ENCODE results near the gene RPL22L1.
"Not testable (repeated sequence)": the region's sequence is repeated elsewhere in the genome, so short reads cannot be mapped to it uniquely, and the experiment has no call there.

RPL22L1 gene

GRCh38 chr3:170869645-170870593 is at the start of gene RPL22L1:
Gene RPL22L1 (minus strand): TSS chr3:170870195. CDS start chr3:170870167, 28 bp downstream.
- peak; percentile 86 for DNase-seq (ENCODE audit: low spot score)

DNA sequence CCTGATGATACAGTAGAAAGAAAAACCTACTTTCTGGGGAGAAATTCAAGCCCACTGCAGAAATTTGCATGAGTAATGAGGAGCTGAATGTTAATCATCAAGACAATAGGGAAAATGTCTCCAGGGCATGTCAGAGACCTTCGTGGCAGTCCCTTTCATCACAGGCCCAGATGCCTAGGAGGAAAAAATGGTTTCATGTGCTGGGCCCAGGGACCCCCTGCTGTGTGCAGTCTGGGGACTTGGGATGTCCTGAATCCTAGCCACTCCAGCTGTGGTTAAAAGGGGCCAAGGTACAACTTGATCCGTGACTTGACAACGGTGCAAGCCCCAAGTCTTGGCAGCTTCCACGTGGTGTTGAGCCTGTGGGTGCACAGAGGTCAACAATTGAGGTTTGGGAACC is 48.7 kb upstream of the RPL22L1 start:
- no peak for DNase-seq (ENCODE audit: low spot score)

- no peak for DNase-seq (ENCODE audit: low spot score)
These were observed 44.7 kb upstream of the RPL22L1 start for GRCh38 chr3:170914690-170915089.

- DNase-seq (ENCODE audit: low spot score) = no peak
These were observed 44.2 kb upstream of the RPL22L1 start for GRCh38 chr3:170914212-170914611.

GRCh38 chr3:170911051-170911450 is 41.1 kb upstream of the RPL22L1 start:
- no peak for DNase-seq (ENCODE audit: low spot score)

- no peak for DNase-seq (ENCODE audit: low spot score)
These were observed 40.5 kb upstream of the RPL22L1 start for GRCh38 chr3:170910542-170910941.

DNA sequence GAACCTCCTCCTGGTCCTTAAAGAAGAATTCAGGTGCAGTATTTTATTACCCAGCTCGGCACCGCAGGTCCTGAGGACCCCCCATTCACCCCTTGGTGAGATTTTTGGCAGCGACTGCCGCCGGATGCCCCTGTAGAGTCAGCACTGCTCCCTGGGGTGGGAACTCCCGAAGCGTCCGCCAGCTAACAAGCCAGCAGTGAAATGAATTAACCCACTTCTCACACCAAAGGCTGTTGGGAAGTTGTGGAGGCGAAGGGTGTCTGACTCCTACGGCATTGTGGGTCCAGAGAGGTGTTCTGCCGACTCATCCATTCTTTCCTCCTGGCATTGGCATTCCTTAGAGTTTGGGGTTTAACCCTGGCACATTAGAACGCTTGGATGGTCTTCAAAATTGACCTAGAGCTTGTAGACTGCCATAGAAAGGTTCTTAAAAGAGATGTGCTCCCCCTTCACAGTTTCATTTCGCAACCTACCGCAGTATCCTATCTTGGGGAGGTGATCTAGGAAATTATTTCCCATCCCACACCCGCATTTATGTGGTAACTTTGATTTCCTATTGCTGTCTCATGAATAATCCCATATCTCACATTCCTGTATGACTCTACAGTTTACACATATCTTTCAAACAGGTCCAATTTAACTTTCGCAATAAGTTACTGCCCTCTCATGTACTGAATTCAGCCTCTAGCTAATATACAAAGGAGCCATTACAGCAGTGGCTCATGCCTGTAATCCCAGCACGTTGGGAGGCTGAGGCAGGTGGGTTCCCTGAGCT is 39.3 kb upstream of the RPL22L1 start:
- DNase-seq (ENCODE audit: low spot score) = peak; percentile 2

DNA sequence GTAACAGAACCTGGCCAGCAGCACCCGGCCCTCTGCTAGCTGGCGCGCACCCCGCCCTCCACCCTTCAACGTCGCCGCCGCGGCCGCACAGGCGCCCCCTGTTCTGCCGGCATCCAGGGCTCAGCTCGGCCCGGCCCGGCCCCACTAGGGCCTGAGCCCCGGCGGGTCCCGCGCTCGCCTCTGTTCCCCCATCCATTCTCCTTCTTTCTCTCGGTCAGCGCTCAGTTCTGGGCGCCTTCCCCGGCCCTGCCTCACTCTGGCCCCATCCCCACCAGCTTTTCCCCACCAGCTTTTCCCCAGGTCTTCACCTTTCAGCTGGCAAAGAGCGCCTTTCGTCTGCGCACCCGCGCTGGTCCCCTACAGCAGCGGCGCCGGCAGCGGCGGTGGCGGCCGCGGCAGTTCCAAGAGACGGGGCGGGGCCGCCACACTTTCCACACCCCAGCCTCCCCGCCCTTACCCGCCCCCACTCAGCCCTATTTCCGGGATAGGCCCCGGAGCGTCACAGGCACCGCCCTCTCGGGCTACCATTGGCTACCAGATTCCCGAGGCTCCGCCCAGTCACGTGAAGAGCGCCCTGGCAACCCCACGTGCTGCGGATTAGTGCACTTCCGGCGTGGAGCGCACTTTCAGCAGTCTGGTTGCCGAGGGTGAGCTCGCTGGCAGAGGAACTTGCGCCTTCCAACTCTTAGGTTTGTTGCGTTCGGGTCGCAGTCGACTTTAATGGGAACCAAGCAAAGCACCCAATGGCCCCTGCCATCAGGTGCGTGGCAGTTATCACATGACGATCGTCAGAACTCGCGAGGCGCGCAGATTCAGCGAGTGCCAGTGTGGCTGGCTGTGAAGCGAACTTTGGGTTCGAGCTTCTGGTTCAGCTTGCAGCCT is 38.5 kb upstream of the RPL22L1 start, which contains the start of gene EIF5A2:
Gene EIF5A2, minus strand, starts transcription at position 403 of the 882 bp plus-strand sequence. CDS start 831 bp downstream, outside the sequence.
- peak; percentile 97 for DNase-seq (ENCODE audit: low spot score)

DNA sequence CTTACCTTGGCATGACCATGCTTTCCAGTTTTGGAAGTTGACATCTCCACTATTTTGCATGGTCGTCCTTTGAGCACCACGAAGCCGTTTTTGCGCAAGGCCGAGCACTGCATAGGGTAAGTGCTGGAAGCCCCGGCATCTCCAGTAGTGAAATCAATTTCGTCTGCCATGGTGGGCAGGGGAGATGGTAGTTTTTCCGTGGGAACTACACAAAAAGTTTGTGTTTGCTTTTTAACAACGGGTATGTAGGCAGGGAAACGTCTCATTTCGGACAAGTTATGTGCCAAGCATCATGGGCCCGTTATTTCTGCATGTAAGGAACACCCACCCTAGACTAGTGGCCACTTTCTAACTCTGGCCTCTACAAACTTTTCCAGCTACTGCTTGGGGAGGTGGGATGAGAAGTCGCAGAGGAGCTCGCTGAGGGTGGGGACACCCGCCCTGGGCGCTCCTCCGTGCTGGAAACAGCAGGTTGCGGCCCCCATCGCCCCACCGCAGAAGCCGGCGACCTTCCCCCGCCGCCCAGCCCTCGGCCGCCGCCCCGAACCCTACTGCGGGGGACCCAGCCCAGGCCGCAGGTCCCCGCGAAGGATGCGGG is 37.7 kb upstream of the RPL22L1 start:
- DNase-seq (ENCODE audit: low spot score) = peak; percentile 4

GRCh38 chr3:170905862-170906261 is 35.9 kb upstream of the RPL22L1 start:
- DNase-seq (ENCODE audit: low spot score) = no peak

GRCh38 chr3:170903123-170903522 is 33.1 kb upstream of the RPL22L1 start:
- no peak for DNase-seq (ENCODE audit: low spot score)

- no peak for DNase-seq (ENCODE audit: low spot score)
These were observed 29.5 kb upstream of the RPL22L1 start for GRCh38 chr3:170899455-170899854.

GRCh38 chr3:170897978-170898377 is 28.0 kb upstream of the RPL22L1 start:
- DNase-seq (ENCODE audit: low spot score) = no peak

DNA sequence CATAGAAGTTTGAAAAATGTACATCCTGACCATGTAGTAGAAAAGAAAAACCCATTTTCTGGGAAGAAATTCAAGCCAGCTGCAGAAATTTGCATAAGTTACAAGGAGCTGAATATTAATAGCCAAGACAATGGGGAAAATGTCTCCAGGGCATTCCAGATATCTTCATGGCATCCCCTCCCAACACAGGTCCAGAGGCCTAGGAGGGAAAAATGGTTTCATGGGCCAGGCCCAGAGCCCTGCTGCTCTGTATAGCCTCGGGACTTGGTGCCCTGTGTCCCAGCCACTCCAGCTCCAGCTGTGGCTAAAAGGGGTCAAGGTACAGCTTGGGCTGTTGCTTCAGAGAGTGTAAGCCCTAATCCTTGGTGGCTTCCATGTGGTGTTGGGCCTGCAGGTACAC is 27.2 kb upstream of the RPL22L1 start:
- DNase-seq (ENCODE audit: low spot score) = not testable (repeated sequence)

DNA sequence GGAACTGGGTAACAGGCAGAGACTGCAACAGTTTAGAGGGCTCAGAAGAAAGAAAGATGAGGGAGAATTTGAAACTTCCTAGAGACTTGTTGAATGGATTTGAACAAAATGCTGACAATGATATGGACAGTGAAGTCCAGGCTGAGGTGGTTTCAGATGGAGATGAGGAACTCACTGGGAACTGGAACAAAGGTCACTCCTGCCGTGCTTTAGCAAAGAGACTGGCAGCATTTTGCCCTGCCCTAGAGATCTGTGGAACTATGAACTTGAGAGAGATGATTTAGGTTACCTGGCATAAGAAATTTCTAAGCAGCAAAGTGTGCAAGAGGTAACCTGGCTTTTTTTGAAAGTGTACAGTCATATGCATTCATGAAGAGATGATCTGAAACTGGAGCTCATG is 26.8 kb upstream of the RPL22L1 start:
- no peak for DNase-seq (ENCODE audit: low spot score)

GRCh38 chr3:170896333-170896732 is 26.3 kb upstream of the RPL22L1 start:
- not testable (repeated sequence) for DNase-seq (ENCODE audit: low spot score)

DNA sequence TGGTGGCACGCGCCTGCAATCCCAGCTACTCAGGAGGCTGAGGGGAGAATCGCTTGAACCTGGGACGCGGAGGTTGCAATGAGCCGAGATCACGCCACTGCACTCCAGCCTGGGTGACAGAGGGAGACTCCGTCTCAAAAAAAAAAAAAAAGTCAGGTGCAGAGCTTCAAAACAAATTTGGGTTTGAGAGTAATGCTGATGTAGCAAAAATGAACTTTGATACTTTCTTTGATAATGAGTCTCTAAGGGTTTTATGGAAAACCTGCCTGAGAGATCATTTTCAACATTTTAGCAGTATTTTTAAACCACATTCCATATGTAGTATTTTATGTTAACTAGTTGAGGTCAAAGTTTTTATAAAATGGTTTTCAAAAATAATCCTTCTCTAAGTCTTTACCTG is 23.9 kb upstream of the RPL22L1 start:
- no peak for DNase-seq (ENCODE audit: low spot score)

DNA sequence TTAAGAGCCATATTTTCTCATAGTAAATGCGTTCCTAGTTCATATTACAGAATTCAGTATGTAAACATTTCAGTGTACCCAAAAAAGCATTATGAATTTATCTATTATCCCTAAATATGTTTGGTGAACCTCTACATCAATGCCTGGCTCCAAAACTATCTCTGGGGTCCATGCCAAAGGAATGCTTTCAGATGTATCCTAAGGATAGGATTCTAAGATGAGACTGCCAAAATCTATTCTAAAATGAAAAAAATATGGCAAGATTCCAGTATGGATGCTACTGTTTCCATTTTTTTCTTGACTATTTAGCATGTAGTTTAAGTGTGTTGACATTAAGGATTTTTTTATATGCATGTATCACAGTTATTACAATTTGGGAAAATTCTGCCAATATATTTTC is 19.6 kb upstream of the RPL22L1 start:
- no peak for DNase-seq (ENCODE audit: low spot score)

DNA sequence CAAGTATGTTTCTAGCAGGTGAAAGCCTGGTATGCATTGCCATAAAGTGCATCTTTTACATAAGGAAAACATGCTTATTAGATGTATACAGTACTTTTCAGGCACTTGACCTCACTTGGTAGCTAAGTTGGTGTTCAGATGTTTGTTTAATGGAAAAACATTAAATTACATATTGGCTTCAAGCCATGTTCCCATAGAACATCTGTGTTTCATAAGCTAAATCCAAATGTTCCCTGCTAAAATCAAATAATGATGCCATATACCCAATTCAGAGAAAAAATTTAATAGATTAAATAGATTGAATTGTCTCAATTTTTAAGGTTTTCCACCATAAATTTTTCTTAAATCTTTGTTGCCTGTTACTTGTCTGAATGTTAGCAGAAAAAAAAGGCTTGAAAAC is 19.1 kb upstream of the RPL22L1 start:
- DNase-seq (ENCODE audit: low spot score) = no peak

DNA sequence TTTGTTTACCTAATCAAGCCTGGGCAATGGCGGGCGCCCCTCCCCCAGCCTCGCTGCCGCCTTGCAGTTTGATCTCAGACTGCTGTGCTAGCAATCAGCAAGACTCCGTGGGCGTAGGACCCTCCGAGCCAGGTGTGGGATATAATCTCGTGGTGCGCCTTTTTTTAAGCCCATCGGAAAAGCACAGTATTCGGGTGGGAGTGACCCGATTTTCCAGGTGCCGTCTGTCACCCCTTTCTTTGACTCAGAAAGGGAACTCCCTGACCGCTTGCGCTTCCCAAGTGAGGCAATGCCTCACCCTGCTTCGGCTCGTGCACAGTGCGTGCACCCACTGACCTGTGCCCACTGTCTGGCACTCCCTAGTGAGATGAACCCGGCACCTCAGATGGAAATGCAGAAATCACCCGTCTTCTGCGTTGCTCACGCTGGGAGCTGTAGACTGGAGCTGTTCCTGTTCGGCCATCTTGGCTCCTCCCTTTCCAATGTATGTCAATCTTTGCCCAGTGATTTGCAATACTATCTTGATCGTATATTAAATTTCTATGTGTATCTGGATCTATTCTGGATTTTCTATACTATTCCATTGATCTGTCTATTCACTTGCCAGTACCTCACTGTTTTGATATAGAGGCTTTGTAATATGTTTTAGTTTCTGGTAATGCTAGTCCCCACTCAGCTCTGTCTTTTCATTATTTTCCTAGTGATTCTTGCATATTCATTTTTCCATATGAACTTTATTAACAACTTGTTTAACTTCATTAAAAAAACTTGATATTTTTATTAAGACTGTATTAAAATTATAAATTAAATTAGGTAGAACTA is 14.3 kb upstream of the RPL22L1 start:
- not testable (repeated sequence) for DNase-seq (ENCODE audit: low spot score)
